Raji (cell line): Measurements from ENCODE around the gene VCX.
"Not testable (repeated sequence)": the region's sequence is repeated elsewhere in the genome, so short reads cannot be mapped to it uniquely, and the experiment has no call there.

Source experiments
- POLR2A ChIP-seq: IDR thresholded peaks from 2 replicates; pipeline ENCODE4 v1.6.1; 2011; ENCODE audit warnings: low read depth, low read length, control low read depth; ENCODE audit not compliant: insufficient read depth

Gene VCX

GRCh38 chrX:7842871-7843270 lies at the start of gene VCX:
Gene VCX (plus strand): TSS chrX:7843171. CDS start chrX:7843204, 33 bp downstream.
- not testable (repeated sequence) for TF ChIP-seq POLR2A

DNA sequence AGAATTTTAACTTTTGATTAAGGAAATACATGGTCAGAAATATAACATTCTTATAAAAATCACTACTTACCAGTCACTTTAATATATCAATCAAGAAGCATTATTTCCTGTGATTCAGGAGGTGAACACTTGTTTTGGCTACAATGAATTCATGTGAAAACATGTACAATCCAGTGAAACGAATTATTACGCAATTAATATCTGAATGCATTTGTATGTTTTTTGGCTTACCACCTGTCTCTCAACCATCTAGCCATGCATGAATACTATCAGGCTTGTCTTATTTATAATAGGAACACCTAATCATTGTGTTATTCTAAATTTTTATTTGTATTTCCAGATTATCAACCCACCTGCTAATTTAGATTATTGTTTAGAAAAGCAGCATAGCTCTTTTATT lies 44.6 kb upstream of the VCX start:
- TF ChIP-seq POLR2A: no peak

DNA sequence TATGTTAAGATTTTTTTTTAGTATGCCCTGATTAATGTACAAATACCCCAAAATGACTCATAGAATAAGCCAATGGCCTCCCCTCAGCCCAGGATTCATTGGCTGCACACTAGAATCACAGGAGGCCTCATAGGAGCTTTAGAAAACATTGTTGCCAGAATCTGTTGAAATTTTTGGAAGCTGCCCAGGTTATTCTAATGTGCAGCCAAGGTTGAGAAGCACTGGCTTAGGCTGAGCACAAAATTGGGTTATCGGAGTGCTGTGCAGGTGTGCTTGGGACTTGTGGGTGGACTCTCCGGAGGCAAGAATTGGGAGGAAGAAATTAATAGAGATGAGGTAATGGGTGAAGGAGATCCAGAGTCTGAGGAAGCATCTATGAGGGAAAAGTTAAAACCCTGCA lies 41.3 kb upstream of the VCX start:
- TF ChIP-seq POLR2A: no peak

DNA sequence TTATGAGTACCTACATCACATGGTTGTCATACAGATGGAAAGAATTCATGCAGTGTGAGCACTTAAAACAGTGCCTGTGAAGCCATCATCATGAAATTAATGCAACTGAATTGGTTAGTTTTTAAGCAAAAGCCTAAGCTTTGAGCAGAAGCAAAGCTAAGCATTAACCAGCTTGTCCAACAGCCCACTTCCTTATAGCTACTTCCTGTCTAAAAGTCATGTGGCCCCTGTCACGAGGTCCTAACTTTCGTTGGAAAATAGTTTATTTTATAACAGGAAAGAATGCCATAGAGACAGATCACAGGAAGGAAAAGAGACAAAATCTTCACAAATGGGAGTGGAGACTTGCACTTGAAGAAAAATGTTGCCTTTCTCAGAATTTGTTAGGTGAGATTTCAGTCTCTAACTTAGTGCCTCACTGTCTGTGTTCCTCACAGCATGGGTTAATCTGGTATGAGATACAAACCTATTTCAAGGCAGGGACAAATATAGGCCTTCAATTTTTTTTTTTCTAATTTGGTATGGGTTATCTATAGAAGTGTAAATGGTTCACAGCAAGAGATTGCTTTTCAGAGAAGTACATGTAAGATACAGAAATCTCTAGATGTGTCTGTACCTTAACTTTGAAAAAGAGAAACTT lies 27.7 kb upstream of the VCX start:
- TF ChIP-seq POLR2A: no peak

- no peak for TF ChIP-seq POLR2A
Observed at GRCh38 chrX:7828594-7828993, 14.4 kb upstream of the VCX start.

GRCh38 chrX:7841084-7841805 lies 1.7 kb upstream of the VCX start:
- no peak for TF ChIP-seq POLR2A

DNA sequence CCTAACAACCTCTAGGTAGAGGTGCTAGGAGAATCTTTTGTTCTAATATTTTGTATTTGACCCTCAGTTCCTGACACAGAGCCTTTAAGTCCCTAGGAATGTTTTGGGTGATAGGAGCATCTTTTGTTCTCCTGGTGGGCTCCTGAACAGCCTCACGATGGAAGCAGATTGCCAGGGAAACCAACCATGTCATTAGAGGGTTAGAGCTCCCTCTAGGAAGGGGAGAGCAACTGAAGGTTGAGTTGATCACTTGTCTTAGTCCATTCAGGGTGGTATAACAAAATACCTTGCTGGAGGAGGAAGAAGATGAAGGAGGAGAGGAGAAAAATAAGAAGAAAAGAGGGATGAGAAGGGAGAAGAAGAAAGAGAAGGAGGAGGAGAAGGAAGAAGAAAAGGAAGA lies 9.2 kb downstream of the VCX start:
- TF ChIP-seq POLR2A: no peak

DNA sequence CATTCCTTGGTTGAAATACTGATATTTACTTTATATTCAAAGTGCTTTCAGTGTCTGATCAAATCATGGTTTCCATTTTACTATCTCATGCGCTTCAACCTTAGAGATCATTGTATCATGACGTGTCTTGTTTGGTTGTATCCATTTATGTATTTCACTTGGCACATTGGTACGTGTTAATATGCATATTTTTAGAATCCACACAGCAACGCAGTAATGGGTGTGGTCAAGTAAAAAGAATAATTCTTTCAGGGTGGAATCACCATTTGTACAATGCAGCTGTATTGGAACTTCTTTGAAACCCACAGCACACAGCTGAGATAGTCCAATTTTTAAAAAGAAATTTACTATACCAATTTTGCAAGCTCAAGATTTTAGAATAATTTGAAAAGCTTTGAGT lies 29.1 kb downstream of the VCX start:
- TF ChIP-seq POLR2A: no peak

GRCh38 chrX:7876957-7877356 lies 34.0 kb downstream of the VCX start:
- TF ChIP-seq POLR2A: no peak

DNA sequence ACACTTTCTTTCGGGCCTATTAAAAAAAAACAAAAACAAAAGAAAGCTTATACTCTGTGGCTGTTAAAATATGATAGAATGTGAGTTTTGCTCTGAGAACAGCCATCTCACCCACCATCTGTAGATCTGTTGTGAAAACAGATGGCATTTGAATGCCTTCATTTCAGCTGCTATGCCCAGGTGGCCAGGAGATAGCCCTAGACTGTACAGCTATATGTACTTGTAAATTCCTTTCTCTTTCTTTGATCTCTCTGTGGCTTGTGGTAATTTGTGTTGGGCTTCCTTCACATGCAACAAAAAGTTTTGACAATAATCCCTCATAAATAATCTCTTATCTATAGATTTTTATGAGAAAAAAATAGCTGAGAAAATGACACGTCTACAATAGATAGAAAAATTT lies 46.2 kb downstream of the VCX start:
- no peak for TF ChIP-seq POLR2A

DNA sequence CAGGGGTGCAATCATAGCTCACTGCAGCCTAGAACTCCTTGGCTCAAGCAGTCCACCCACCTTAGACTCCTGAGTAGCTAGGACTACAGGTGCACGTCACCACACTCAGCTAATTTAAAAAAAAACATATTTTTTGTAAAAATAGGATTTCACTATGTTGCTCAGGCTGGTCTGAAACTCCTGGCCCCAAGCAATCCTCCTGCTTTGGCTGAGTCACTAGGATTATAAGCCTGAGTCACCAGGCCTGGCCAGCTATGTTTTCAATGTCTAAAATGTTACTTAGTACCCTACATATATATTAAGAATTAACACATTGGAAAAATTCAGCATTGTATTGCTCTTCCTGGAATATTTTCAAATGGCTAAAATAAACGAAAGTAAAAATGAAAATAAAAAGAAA lies 46.7 kb downstream of the VCX start:
- TF ChIP-seq POLR2A: no peak

DNA sequence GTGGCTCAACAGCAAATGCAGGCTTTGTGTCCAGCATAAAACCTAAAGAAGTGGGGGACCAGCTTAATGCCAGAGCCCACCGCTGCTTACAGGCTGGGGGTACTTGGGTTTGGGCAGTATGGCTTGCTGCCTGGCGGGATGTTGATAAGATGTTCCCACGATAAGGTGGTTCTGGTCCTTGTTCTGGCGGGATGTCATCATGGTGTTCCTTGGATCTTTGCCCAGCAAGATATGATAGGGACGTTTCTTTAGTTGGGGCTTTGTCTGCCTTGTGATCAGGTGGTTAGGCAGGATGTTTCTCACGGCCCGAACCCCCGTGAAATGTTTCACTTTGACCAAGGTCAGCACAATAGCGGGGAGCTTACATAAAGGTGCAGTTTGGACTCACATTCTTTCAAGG lies 49.0 kb downstream of the VCX start:
- TF ChIP-seq POLR2A: no peak
